NCI-H146 (cell line): Measurements from ENCODE around the gene CEP170B.
A peak's percentile ranks its signal among the peaks of the same experiment; 100 is the strongest.
"Not testable (repeated sequence)": the region's sequence is repeated elsewhere in the genome, so short reads cannot be mapped to it uniquely, and the experiment has no call there.

Experiments
- DNase-seq: peaks from one replicate; lab custom pipeline; 2025; lab: John Stamatoyannopoulos, UW

The CEP170B gene

DNA sequence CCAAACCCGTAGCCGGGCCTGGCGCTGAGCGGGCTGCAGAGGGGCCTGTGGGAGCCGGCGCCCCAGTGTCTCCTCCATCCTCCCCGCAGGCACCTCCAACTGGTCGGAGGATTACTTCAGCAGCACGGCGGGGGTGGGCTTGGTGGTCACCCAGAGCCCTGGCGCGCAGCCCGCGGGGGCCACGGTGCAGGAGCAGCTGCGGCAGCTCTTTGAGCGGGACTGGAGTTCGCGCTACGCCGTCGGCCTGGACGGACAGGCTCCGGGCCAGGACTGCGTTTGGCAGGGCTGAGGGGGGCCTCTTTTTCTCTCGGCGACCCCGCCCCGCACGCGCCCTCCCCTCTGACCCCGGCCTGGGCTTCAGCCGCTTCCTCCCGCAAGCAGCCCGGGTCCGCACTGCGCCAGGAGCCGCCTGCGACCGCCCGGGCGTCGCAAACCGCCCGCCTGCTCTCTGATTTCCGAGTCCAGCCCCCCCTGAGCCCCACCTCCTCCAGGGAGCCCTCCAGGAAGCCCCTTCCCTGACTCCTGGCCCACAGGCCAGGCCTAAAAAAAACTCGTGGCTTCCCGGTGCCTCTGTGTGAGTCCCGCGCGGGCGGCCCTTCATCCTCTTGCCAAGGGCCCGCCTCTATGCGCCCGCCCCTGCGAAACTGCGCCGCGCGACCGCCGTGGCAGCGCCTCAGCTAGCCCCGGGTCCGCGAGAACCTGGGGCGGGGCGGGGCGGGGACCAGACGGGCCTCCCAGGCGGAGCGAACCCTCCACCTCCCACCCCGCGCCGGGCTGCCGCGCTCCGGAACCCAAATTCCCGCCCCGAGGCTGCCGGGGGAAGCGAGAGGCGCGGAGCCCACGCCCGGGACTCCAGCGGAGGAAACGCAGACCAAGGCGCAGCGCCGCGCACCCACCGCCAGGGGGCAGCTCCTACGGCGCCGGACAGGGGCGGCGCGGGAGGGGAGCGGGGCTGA, 67.9 kb downstream of the CEP170B start:
- peak; percentile 75 for DNase-seq

DNA sequence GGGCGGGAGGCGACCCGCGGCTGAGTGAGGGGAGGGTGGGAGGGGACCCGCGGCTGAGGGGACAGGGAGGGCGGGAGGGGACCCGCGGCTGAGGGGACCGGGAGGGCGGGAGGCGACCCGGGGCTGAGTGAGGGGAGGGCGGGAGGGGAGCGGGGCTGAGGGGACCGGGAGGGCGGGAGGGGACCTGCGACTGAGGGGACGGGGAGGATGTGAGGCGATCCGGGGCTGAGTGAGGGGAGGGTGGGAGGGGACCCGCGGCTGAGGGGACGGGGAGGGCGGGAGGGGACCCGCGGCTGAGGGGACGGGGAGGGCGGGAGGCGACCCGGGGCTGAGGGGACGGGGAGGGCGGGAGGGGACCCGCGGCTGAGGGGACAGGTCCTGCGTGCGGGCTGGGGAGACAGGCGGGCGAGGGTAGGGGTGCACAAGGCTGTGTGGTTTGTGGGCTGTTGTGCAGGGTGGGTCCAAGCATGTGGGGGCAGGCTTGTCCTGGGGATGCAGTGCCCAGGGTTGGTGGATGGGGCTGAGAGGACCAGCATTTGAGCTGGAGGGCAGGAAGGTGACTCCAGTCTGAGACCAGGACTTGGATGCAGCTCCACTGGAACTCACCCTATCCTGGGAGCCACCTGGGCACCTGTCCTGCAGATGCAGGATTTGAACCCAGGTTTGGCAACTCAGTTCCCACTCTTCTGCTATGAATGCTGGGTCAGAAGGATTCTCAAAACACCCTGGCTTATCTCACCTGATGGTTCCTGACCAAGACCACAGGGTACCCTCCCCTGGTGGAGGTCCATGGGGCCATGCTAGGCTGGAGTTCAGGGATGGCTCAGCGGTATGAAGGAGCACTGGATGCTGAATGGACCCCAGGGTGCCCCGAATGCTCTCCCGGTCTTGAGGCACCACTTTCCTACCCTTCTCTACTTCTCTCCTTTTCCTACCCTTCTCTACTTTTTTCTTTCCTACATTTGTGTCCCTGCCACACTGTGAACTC, 69.0 kb downstream of the CEP170B start:
- no peak for DNase-seq

DNA sequence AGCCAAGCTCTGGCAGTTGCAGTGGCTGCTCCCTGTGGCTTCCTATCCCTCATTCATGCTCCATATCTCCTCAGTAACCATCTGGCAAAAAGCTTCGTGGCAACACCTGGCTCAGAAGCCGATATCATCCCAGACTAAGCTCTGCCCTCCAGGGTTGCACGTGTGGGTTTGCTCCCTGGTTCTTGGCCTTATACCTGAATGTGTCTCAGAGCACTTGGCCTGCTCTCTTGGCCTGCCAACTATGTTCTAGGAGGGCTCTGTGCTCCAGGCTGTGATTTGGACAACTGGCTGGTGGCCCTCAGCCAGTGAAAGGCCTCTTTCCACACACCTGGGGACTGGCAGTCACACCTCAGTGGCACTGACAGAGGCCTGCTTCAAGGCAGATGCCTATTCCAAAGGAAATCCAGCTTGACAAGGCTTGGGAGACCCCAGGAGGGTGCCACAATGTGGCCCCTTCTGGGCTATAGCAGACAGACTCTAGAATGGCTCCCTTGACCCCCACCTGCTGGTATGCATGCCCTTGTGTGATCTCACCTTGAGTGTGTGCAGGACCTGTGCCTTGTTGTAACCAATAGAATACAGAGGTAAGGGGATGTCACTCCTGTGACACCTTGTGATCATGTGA, 70.1 kb downstream of the CEP170B start:
- DNase-seq, result no peak

DNA sequence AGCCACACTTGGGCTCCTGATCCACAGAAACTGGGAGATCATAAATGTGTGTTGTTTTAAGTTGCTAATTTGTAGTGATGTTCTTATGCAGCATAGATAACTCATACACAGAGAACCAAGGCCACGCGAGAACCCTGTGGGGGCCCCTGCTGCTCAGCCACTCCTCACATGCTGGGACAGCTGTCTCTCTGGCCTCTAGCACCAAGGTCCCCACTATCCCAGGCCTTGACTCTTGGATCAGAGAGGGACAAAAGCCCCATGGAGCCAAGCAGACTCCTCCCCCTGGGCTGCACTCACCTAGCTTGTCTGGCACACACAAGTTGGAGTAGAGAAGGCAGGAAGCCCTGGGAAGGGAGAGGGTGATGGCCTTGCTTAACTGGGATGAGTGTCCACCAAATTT, 70.9 kb downstream of the CEP170B start:
- no peak for DNase-seq

DNA sequence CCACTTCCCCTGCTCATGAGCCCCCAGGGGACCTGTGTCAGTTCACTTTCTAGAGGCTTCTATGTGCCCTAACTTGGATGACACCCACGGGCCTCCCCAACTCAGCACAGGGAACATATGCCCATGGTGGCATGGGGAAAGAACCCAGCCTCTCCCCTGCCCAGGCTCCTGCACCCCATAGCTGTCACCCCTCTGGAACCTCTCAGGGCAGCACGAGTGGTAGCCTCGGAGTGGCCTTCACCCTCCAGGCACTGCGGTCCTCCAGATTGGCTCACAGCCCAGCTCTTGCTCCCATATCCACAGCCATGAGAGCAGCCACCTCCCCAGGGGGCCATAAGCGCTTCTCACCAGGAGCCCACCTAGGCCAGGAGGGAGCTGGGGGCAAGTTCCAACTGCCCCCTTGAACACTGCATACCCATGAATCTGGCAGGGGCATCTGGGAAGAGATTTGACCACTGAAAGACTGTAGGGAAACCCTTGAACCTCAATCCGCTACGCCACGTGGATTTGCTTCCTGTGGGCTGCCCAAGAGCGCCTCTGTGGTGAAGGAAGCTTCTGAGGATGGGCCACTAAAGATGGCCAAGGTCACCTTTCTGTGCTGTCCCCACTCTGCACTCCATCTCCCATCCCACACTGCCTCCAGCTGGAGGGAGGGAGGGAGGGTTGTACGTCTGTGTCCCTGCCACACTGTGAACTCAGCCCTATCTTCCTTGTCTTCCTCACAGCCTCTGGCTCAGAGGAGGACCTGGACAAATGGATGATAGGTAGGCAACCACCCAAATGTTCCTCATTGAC, 71.5 kb downstream of the CEP170B start:
- no peak for DNase-seq

DNA sequence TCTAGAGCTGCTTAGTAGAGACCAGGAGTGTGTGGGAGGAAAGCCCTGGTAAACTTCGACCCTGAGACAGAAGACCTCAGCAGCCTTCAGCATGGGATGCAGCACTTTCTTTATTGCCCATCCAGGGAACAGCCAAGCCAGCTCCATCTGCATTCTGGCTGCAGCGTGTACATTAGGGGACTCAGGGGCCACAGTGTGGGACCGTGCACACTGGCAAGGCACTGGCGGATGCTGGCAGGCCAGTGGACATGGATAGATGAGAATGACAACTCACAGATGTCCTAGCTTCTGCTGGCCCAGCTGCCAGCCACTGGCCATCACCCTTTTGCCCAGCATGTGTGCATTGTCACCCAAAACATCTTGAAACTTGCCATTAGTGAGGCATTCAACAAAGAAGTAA, 72.1 kb downstream of the CEP170B start:
- DNase-seq, result no peak

DNA sequence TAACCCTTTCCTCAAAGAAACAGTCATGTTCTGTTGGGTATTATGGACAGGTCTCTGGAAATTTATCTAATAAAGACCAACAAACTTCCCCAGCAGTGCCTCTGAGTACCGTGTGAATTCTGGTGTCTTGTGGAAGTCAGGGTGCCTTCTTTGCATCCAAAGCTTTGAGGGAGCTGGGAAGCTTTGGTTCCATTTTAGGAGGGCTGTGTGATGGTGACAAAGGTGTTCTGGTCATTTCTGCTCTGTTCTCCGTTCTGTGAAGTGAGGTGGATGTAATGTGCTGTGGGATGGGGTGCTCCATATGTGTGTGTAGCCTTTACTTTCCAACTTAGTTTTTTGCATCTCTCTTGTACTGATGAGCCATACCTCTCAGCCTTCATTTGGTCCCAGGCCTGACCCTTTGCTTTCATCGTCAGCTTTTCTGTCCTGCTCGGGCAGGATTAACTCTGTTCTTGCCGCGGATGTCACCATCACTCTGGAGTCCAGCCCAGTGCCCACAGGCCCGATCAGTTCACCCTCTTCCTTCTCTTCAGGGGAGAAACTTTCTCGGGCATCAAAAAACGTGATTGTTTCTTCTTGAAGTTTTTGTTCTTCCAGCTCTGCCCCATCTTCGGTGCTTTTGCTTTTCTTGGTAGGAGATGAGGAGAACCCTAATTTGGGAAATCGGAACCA, 72.8 kb downstream of the CEP170B start:
- DNase-seq, result no peak

DNA sequence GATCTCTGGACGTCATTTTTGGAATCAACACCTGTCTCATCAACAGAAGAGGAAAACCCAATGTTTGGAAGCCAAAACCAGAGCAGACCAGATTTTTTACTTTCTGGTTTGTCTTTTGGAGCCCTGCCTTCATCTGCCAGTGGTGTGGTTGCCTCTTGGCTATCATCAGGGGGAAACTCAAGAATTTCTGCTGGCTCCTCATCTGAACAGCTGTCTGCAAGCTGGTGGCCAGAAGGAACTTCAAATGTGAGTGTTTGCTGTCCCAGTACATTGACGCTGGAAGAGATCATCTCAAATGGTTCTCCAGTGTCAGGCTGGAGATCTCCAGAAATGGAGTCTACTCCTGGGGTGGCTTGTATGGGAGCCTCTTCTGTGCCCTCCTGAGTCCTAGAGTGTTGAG, 73.4 kb downstream of the CEP170B start:
- DNase-seq, result no peak

DNA sequence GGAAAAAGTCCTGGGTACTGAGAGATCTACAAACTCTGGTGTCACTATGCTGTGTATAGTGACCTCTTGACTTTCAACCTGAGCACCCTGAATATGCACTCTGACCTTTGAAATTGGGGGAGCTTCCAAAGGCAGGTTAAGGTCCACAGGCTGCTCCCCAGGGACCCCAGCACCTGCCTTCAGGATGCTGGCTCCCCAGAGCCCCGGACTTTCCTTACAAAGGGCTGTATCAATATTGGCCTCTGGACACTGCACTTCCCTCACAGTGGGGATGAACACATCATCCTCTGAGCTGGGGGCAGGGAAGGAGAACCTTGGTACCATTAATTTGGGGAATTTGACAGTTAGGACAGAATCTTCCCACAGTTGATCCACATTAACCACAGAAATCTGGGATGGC, 73.9 kb downstream of the CEP170B start:
- no peak for DNase-seq

DNA sequence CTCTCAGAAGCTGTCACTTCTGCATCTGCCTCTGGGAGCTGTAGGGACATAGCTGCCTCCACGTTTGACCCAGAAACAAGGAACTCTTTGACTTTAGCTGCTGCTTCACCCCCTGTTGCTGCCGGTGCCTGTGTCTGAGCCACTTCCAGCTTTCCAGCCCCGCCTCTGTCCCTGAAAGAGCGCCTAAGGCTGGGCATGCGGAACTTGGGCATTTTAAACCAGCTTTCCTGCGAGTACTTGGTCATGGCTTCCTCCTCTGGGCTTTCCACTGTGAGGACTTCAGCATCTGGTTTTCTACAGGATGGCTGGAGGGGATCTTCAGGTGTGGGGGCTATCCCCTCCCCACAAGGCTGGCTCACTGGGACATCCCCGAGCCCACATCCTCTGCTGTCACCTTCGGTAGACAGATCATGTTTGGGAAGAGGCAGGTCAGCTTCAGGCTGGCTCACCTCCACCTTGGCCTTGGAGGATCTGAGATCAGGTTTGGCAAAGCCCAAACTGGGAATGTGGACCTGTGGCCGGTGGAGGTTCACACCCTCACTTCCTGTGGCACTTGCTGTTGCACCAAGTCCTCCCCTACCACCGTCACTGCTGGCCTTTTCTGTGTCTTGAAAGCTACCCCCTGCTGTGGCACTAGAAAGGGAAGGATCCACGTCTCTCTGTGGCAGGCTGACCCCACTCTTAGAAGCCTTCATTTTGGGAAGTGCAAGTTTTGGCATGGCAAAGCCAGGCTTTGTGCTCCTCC, 74.8 kb downstream of the CEP170B start:
- no peak for DNase-seq

DNA sequence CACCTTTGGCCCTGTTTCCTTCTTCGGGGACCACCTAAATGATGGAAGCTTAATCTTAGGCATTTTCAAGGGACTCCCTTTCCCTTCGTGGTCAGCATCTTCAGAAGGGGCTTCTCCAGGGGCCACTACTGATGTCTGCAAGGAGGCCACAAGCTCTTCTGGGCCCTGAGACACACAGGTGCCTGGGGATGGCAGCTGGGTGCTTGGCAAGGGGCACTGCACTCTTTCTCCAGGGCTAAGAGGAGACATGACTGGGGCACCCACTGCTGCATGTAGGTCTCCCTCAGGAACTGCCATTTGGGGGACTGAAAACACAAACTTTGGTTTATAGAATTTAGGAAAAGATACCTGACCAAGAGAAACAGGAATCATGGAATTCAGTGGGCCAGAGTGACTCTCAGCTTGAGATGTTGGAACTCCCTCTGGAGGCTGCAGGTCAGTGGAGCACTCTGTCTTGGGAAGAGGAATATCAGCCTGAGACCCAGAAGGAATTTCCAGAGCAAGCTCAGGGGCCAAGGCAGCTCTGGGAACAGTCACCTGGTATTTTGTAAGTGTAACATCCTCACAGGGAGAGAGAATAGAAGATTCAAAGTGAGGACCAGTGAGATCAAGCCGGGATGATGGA, 75.6 kb downstream of the CEP170B start:
- no peak for DNase-seq

DNA sequence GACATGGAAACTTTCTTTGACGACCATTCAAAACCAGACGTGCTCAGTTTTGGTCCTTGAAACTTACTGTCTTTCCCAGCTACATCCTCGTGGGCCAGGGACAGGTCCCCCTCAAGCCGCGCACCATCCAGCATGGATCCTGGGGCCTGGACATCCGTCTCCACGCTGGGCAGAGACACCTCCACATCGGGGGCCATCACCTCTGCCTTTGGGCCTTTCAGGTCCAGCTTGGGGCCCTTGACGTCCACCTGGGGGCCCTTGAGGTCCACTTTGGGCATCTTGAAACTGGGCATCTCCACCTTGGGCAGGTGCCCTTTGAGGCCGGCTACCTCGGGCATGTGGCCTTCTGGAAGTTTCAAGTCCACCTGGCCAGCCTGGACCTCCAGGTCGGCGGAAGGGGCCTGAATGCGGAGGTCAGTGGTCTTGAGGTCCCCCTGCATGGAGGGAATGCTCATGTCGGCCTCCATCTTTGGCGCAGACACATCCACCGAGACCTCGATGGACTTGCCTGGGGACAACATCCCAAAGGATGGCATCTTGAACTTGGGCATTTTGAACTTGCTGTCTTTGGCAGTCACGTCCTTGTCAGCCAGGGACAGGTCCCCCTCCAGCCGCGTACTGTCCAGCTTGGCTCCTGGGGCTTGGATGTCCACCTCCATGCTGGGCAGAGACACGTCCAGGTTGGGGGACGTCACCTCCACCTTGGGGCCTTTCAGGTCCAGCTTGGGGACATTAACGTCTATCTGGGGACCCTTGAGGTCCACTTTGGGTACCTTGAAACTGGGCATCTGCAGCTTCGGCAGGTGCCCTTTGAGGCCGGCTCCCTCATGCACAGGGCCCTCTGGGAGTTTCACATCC, 76.7 kb downstream of the CEP170B start:
- no peak for DNase-seq

DNA sequence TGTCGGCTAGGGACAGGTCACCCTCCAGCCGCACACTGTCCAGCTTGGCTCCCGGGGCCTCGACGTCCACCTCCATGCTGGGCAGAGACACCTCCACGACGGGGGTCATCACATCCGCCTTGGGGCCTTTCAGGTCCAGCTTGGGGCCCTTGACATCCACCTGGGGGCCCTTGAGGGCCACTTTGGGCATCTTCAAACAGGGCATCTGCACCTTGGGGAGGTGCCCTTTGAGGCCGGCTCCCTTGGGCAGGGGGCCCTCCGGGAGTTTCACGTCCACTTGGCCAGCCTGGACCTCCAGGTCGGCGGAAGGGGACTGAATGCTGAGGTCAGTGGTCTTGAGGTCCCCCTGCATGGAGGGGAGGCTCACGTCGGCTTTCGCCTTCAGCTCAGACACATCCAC, 77.5 kb downstream of the CEP170B start:
- DNase-seq, result no peak

DNA sequence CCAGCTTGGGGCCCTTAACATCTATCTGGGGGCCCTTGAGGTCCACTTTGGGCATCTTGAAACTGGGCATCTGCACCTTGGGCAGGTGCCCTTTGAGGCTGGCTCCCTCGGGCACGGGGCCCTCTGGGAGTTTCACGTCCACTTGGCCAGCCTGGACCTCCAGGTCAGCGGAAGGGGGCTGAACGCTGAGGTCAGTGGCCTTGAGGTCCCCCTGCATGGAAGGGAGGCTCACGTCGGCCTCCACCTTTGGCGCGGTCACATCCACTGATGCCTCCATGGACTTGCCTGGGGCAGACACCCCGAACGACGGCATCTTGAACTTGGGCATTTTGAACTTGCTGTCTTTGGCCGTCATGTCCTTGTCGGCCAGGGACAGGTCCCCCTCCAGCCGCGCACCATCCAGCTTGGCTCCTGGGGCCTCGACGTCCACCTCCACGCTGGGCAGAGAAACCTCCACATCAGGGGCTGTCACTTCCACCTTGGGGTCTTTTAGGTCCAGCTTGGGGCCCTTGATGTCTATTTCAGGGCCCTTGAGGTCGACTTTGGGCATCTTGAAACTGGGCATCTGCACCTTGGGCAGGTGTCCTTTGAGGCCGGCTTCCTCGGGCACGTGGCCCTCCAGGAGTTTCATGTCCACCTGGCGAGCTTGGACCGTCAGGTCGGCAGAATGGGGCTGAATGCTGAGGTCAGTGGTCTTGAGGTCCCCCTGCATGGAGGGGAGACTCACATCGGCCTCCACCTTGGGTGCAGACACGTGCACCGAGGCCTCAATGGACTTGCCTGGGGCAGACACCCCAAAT, 78.3 kb downstream of the CEP170B start:
- DNase-seq, result not testable (repeated sequence)

DNA sequence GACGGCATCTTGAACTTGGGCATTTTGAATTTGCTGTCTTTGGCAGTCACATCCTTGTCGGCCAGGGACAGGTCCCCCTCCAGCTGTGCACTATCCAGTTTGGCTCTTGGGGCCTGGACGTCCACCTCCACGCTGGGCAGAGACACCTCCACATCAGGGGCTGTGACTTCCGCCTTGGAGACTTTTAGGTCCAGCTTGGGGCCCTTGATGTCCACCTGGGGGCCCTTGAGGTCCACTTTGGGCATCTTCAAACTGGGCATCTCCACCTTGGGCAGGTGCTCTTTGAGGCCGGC, 78.9 kb downstream of the CEP170B start:
- DNase-seq, result not testable (repeated sequence)

DNA sequence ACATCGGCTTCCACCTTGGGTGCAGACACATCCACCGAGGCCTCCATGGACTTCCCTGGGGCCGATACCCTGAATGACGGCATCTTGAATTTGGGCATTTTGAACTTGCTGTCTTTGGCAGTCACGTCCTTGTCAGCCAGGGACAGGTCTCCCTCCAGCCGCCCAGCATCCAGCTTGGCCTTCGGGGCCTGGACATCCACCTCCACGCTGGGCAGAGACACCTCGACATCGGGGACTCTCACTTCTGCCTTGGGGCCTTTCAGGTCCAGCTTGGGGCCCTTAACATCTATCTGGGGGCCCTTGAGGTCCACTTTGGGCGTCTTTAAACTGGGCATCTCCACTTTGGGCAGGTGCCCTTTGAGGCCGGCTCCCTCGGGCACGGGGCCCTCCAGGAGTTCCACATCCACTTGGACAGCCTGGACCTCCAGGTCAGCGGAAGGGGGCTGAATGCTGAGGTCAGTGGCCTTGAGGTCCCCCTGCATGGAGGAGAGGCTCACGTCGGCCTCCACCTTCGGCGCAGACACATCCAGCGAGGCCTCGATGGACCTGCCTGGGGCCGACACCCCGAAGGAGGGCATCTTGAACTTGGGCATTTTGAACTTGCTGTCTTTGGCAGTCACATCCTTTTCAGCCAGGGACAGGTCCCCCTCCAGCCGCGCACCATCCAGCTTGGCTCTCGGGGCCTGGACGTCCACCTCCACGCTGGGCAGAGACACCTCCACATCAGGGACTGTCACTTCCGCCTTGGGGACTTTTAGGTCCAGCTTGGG, 79.6 kb downstream of the CEP170B start:
- not testable (repeated sequence) for DNase-seq

DNA sequence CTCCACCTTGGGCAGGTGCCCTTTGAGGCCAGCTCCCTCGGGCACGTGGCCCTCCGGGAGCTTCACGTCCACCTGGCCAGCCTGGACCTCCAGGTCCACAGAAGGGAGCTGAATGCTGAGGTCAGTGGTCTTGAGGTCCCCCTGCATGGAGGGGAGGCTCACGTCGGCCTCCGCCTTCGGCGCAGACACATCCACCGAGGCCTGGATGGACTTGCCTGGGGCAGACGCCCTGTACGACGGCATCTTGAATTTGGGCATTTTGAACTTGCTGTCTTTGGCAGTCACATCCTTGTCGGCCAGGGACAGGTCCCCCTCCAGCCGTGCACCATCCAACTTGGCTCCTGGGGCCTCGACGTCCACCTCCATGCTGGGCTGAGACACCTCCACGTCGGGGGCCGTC, 80.2 kb downstream of the CEP170B start:
- not testable (repeated sequence) for DNase-seq
